ENCODE measurements around the gene POLD1. TPM values are rescaled to one million over a fixed set of nuclear protein-coding genes. Genes with fewer than 3 reads are reported as not detected.

Gene POLD1
- total and polyA plus RNA-seq, 8 donors = 11.4 to 98.0 (median 32.3) TPM

- H3K9me3 ChIP-seq = no peaks in the 10 kb centered on the region
- TF ChIP-seq POLR2A (IDR thresholded peaks at IDR 0.05) (no peak), EP300 (IDR thresholded peaks at IDR 0.05) (no peak), CTCF (IDR thresholded peaks at IDR 0.05) (no peak), POLR2AphosphoS5 (IDR thresholded peaks at IDR 0.05) (no peak)
- 84 to 96% (median 92%) methylated on average over 4 of the region's 4 CpGs for WGBS, 5 donors
- no peak overlapping the region for H3K27ac ChIP-seq
- no peaks in the 10 kb centered on the region for H3K4me1 ChIP-seq
- peaks cover 0 to 13% (median under 1%) of the 10 kb centered on the region in 4 donors for H3K36me3 ChIP-seq
- intact Hi-C loops (cut with DNase I; ENCODE audit: low total_unique reads) = no loop called here
- DNase-seq = no peak
- H3K27me3 ChIP-seq = no peaks in the 10 kb centered on the region
- no peak overlapping the region for H3K4me3 ChIP-seq
Observed at GRCh38 chr19:50393589-50393988, 9.4 kb downstream of the POLD1 start.

- Histone ChIP-seq H3K9me3 (no peaks in the 10 kb centered on the region), H3K4me3 (no peak overlapping the region), H3K27ac (no peak overlapping the region), H3K27me3 (no peaks in the 10 kb centered on the region), H3K36me3 (peaks cover 0 to 17% (median 3%) of the 10 kb centered on the region in 4 donors), H3K4me1 (no peaks in the 10 kb centered on the region)
- TF ChIP-seq POLR2A (IDR thresholded peaks at IDR 0.05) (no peak), POLR2AphosphoS5 (IDR thresholded peaks at IDR 0.05) (no peak), EP300 (IDR thresholded peaks at IDR 0.05) (no peak), CTCF (IDR thresholded peaks at IDR 0.05) (no peak)
- intact Hi-C loops (cut with DNase I; ENCODE audit: low total_unique reads) = no loop called here
- DNase-seq = no peak
- 91 to 100% (median 94%) methylated on average over 7 to 9 of the region's 9 CpGs for whole genome bisulfite sequencing, 5 donors
Observed at GRCh38 chr19:50394017-50394416, 9.9 kb downstream of the POLD1 start.

- DNase-seq = no peak
- no peaks in the 10 kb centered on the region for H3K9me3 ChIP-seq
- no peak overlapping the region for H3K27ac ChIP-seq
- no peak for TF ChIP-seq POLR2AphosphoS5 (IDR thresholded peaks at IDR 0.05)
- no peak for TF ChIP-seq POLR2A (IDR thresholded peaks at IDR 0.05)
- TF ChIP-seq CTCF (IDR thresholded peaks at IDR 0.05) = no peak
- no peak for TF ChIP-seq EP300 (IDR thresholded peaks at IDR 0.05)
- intact Hi-C loops (cut with DNase I; ENCODE audit: low total_unique reads) = no loop called here
- H3K4me3 ChIP-seq = no peak overlapping the region
- H3K27me3 ChIP-seq = no peaks in the 10 kb centered on the region
- WGBS, 5 donors = 86 to 95% (median 93%) methylated on average over 13 of the region's 13 CpGs
- peaks cover 3 to 41% (median 32%) of the 10 kb centered on the region in 4 donors for H3K36me3 ChIP-seq
- no peaks in the 10 kb centered on the region for H3K4me1 ChIP-seq
Observed at GRCh38 chr19:50398675-50399367, 14.7 kb downstream of the POLD1 start.

GRCh38 chr19:50399368-50399745 lies 15.2 kb downstream of the POLD1 start:
- intact Hi-C loops (cut with DNase I; ENCODE audit: low total_unique reads) = no loop called here
- no peaks in the 10 kb centered on the region for H3K27me3 ChIP-seq
- no peaks in the 10 kb centered on the region for H3K9me3 ChIP-seq
- WGBS, 5 donors = 94 to 100% (median 97%) methylated on average over 8 to 10 of the region's 10 CpGs
- no peaks in the 10 kb centered on the region for H3K4me1 ChIP-seq
- no peak overlapping the region for H3K27ac ChIP-seq
- no peak overlapping the region for H3K4me3 ChIP-seq
- peaks cover 3 to 45% (median 36%) of the 10 kb centered on the region in 4 donors for H3K36me3 ChIP-seq
- TF ChIP-seq EP300 (IDR thresholded peaks at IDR 0.05) (no peak), CTCF (IDR thresholded peaks at IDR 0.05) (no peak), POLR2A (IDR thresholded peaks at IDR 0.05) (no peak)
- DNase-seq = no peak

Data from stomach (tissue), 9 donors.